ENCODE data around the gene NUDT7. TPM values are rescaled to one million over a fixed set of nuclear protein-coding genes. Genes with fewer than 3 reads are reported as not detected.

Gene NUDT7
- total RNA-seq, 4 donors from 2014 or later: 7.6 to 16.1 (median 12.8) TPM

DNA sequence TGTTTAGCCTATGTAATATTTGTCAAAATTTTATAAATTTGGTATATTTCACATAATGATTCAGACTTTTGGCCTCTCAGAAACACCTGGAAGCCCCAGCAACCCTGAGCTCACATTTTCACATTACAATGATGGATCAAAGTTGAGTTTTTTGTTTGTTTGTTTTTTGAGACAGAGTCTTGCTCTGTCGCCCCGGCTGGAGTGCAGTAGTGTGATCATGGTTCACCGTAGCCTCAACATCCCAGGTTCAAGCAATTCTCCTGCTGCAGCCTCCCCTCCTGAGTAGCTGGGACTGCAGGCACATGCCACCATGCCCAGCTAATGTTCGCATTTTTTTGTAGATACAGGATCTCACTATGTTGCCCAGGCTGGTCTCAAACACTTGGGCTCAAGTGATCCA is 55.4 kb downstream of the NUDT7 start:
- no peaks in the 10 kb centered on the region for H3K4me1 ChIP-seq
- H3K27me3 ChIP-seq: peaks cover 4% of the 10 kb centered on the region
- no peaks in the 10 kb centered on the region for H3K36me3 ChIP-seq
- H3K4me3 ChIP-seq: no peak overlapping the region
- H3K9me3 ChIP-seq: no peaks in the 10 kb centered on the region
- no peak for DNase-seq (ENCODE audit: low spot score in 2 of 2)
- no peak overlapping the region for H3K27ac ChIP-seq
- WGBS: 92% methylated on average over 4 of the region's 4 CpGs
- no peak for TF ChIP-seq EP300 (IDR thresholded peaks at IDR 0.05)
- no peak for TF ChIP-seq CTCF (IDR thresholded peaks at IDR 0.05)
- no peak for TF ChIP-seq POLR2AphosphoS5 (IDR thresholded peaks at IDR 0.05)
- TF ChIP-seq POLR2A (IDR thresholded peaks at IDR 0.05): no peak

DNA sequence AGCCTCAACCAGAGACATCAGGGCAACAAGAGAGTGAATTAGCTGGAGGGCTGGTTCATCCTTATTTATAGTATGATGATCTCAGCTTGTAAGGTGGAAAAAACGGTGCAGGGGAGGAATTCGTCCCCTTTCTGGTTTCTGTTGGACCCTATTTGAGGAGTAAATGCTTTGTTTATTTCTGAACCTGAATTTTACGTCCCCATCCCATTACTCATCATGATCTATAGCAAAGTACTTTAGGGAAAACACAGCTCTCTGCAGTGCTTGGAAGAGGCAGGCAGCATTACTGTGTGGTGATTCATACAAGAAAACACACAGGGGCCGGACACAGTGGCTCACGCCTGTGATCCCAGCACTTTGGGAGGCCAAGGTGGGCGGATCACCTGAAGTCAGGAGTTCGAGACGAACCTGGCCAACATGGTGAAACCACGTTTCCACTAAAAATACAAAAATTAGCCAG is 58.1 kb downstream of the NUDT7 start:
- no peak for TF ChIP-seq EP300 (IDR thresholded peaks at IDR 0.05)
- no peak for TF ChIP-seq CTCF (IDR thresholded peaks at IDR 0.05)
- TF ChIP-seq POLR2AphosphoS5 (IDR thresholded peaks at IDR 0.05): no peak

DNA sequence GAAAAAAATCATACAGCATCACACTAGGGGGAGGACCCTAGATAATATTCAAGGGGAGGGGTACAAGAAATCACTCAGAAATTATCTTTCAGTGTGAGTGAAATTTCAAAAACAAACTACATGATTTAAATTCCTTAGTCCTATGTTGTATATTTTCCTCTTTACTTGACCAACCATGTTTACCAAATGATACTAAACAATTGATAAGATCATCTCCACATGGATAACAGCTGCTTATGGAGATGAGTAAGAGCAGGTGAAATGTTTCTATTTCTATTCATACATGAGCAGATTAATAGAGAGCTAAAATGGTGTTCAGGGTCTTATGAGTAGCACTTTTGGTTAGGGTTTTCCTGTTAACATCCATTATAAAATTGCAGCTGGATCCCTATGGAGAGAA is 58.8 kb downstream of the NUDT7 start:
- H3K4me3 ChIP-seq: no peak overlapping the region
- no peaks in the 10 kb centered on the region for H3K36me3 ChIP-seq
- H3K27me3 ChIP-seq: peaks cover 24% of the 10 kb centered on the region

More for the DNA sequence above, 58.1 kb downstream of the NUDT7 start:
- H3K4me1 ChIP-seq: no peaks in the 10 kb centered on the region
- no peak for DNase-seq (ENCODE audit: low spot score in 2 of 2)
- WGBS: 52% methylated on average over 9 of the region's 9 CpGs
- peaks cover 18% of the 10 kb centered on the region for H3K27me3 ChIP-seq
- no peaks in the 10 kb centered on the region for H3K36me3 ChIP-seq
- no peak overlapping the region for H3K4me3 ChIP-seq
- no peaks in the 10 kb centered on the region for H3K9me3 ChIP-seq
- H3K27ac ChIP-seq: no peak overlapping the region

DNA sequence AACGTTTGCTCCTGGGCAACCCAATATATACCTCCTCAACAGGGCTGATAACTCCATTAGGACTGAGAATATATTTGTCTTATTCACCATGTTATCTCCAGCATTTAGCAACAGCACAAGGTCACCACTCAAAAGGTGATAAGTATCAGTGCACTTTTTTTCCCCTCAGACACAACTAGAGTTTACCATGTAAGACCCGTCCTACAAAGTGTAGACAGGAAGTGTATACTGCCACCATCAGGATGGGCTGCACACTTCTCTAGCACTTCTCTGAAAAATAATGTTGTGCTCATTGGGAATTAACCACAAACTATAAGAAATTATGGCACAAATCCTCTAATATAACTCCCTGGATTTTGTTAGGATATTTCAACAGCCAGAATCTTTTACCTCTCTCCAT is 60.4 kb downstream of the NUDT7 start:
- no peaks in the 10 kb centered on the region for H3K36me3 ChIP-seq
- H3K9me3 ChIP-seq: no peaks in the 10 kb centered on the region
- H3K4me1 ChIP-seq: no peaks in the 10 kb centered on the region
- TF ChIP-seq POLR2AphosphoS5 (IDR thresholded peaks at IDR 0.05) (no peak), CTCF (IDR thresholded peaks at IDR 0.05) (no peak), EP300 (IDR thresholded peaks at IDR 0.05) (no peak), POLR2A (IDR thresholded peaks at IDR 0.05) (no peak)
- H3K27ac ChIP-seq: no peak overlapping the region
- no peak overlapping the region for H3K4me3 ChIP-seq
- H3K27me3 ChIP-seq: peaks cover 40% of the 10 kb centered on the region
- whole genome bisulfite sequencing: 20% methylated on average over 2 of the region's 2 CpGs
- no peak for DNase-seq (ENCODE audit: low spot score in 2 of 2)

More for the DNA sequence above, 58.8 kb downstream of the NUDT7 start:
- no peak for DNase-seq (ENCODE audit: low spot score in 2 of 2)
- TF ChIP-seq CTCF (IDR thresholded peaks at IDR 0.05) (no peak), POLR2A (IDR thresholded peaks at IDR 0.05) (no peak), EP300 (IDR thresholded peaks at IDR 0.05) (no peak), POLR2AphosphoS5 (IDR thresholded peaks at IDR 0.05) (no peak)
- Histone ChIP-seq H3K4me1 (no peaks in the 10 kb centered on the region), H3K9me3 (no peaks in the 10 kb centered on the region), H3K27ac (no peak overlapping the region)

DNA sequence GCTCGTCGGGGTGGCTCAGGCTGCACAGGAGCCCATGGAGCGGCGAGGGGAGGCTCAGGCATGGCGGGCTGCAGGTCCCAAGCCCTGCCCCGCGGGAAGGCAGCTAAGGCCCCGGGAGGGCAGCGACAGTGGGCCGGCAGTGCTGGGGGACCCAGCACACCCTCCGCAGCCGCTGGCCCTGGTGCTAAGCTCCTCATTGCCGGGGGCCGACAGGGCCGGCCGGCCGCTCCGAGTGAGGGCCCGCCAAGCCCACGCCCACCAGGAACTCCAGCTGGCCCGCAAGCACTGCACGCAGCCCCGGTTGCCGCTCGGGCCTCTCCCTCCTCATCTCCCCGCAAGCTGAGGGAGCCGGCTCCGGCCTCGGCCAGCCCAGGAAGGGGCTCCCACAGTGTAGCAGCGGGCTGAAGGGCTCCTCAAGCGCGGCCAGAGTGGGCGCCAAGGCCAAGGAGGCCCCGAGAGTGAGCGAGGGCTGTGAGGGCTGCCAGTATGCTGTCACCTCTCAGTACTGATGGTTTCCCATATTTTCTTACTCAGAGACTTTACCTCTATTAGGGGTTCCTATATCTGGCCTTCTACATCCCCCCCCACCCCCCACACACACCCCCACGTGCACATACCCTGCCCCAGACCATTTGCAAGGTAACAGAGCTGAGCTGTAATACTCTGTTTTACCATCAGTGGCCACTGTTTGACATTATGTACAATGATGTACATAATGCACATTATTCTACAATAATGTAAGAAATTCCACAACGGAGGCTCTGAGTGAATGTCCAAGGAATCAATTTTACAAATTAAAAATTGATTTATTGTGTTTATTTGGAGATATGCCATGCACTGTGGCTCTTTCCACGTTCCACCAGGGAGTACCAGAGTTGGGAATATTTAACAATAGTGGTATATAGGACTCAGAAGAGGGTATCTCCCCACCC is 62.4 kb downstream of the NUDT7 start:
- WGBS: 80% methylated on average over 16 of the region's 38 CpGs
- TF ChIP-seq POLR2AphosphoS5 (IDR thresholded peaks at IDR 0.05) (no peak), EP300 (IDR thresholded peaks at IDR 0.05) (no peak), POLR2A (IDR thresholded peaks at IDR 0.05) (no peak), CTCF (IDR thresholded peaks at IDR 0.05) (no peak)
- Histone ChIP-seq H3K27ac (no peak overlapping the region), H3K4me3 (no peak overlapping the region), H3K9me3 (no peaks in the 10 kb centered on the region), H3K27me3 (peaks cover 60% of the 10 kb centered on the region), H3K4me1 (peaks cover 17% of the 10 kb centered on the region), H3K36me3 (no peaks in the 10 kb centered on the region)
- DNase-seq (ENCODE audit: low spot score in 2 of 2): no peak

All from suprapubic skin (tissue), 4 donors.